K562 (cell line): Measurements from ENCODE around the gene RRH. TPM values are rescaled to one million over a fixed set of nuclear protein-coding genes. Genes with fewer than 3 reads are reported as not detected.
A peak's percentile ranks its signal among the peaks of the same experiment; 100 is the strongest.

Experiments
- ATAC-seq: fragments of 200-7000 bp; cut with Tn5 transposase; 3 replicates; pipeline ENCODE4 v1.9.1; 2020; ENCODE audit warnings: moderate library complexity
- Bru-seq: library from RNA; stranded (reverse); fragments of 400-500 nt; gene quantifications from one replicate; lab custom pipeline; 2021; lab: Mats Ljungman, UMichigan
- BruChase-seq, 2 experiments: library from RNA; stranded (reverse); fragments of 400-500 nt; gene quantifications; one replicate each; lab custom pipeline; 2021; lab: Mats Ljungman, UMichigan
- BruUV-seq: library from RNA; stranded (reverse); fragments of 400-500 nt; replicated peaks from 2 replicates; lab custom pipeline; 2021; lab: Mats Ljungman, UMichigan
- CTCF ChIA-PET: fragments of 300-600 bp; formaldehyde crosslinking; extraction: SDS; loops from one replicate; lab custom pipeline; 2021; ENCODE audit warnings: low intra/inter-chr PET ratio; lab: Yijun Ruan, JAX
- POLR2A ChIA-PET: fragments of 300-600, 350-650 bp; sonication (Branson Sonifier 250); formaldehyde crosslinking; extraction: SDS; loops from one replicate; lab custom pipeline; 2021; ENCODE audit warnings: antibody characterized with exemption, inconsistent platforms; lab: Yijun Ruan, JAX
- DNase-seq, 4 experiments: peaks; one replicate each; pipeline versions ENCODE4 v3.0.0 to v3.0.0-alpha.2; 2011 to 2018; ENCODE audit warnings: low spot score in 3 of 4, mixed read lengths in 3 of 4; ENCODE audit errors: extremely low read depth in 1 of 4
- FAIRE-seq: peaks from 2 replicates; lab custom pipeline; 2011; peaks lifted over from hg19 to GRCh38; lab: Jason Lieb, UNC
- H2AFZ ChIP-seq: 2 replicates; pipeline ENCODE4 v1.6.0; 2011; ENCODE audit warnings: low read depth, low read length, control low read depth, inconsistent platforms
- H3K27ac ChIP-seq: fragments of 200-600 bp; 3 replicates; pipeline ENCODE4 v1.8.0; 2011; ENCODE audit warnings: low read depth, mild to moderate bottlenecking, control low read depth, inconsistent platforms, low read length, moderate library complexity, mixed read lengths; ENCODE audit errors: extremely low read depth
- H3K27me3 ChIP-seq, 2 experiments: fragments of 300-600 bp in 1 of 2; 2 replicates in 1 of 2; 3 replicates in 1 of 2; pipeline versions ENCODE4 v1.6.0 to v1.8.0; 2011; ENCODE audit warnings: inconsistent platforms in 2 of 2, low read length in 2 of 2, mild to moderate bottlenecking in 1 of 2, mixed read lengths in 1 of 2, moderate library complexity in 1 of 2; ENCODE audit not compliant: control insufficient read depth in 2 of 2, insufficient read depth in 2 of 2
- H3K36me3 ChIP-seq: fragments of 300-600 bp; 3 replicates; pipeline ENCODE4 v1.8.0; 2011; ENCODE audit warnings: mild to moderate bottlenecking, low read length, inconsistent platforms; ENCODE audit not compliant: control insufficient read depth, insufficient read depth
- H3K4me1 ChIP-seq, 2 experiments: fragments of 200-600 bp in 1 of 2; replicated peaks in 1 of 2; 2 replicates in 1 of 2; 3 replicates in 1 of 2; pipeline versions ENCODE4 v1.5.1 to v1.8.0; 2011; ENCODE audit warnings: inconsistent platforms in 2 of 2, low read length in 2 of 2, mild to moderate bottlenecking in 1 of 2, mixed read lengths in 1 of 2, moderate library complexity in 1 of 2; ENCODE audit not compliant: control insufficient read depth in 2 of 2, insufficient read depth in 2 of 2
- H3K4me2 ChIP-seq: 2 replicates; pipeline ENCODE4 v1.6.1; 2011; ENCODE audit warnings: low read length, control low read depth, inconsistent platforms, mixed read lengths; ENCODE audit not compliant: insufficient read depth
- H3K4me3 ChIP-seq: fragments of 200-600 bp; sonication (generic), shearing (Covaris generic); 2 replicates; pipeline ENCODE4 v1.5.1; 2016; ENCODE audit warnings: control low read depth, inconsistent platforms
- H3K79me2 ChIP-seq: fragments of 200-600 bp; 3 replicates; pipeline ENCODE4 v1.8.0; 2011; ENCODE audit warnings: low read length, inconsistent platforms; ENCODE audit not compliant: control insufficient read depth, insufficient read depth
- H3K9ac ChIP-seq, 2 experiments: 2 replicates each; pipeline versions ENCODE4 v1.6.0 to v1.6.1; 2011; ENCODE audit warnings: low read depth in 2 of 2, low read length in 2 of 2, control low read depth in 1 of 2, inconsistent platforms in 1 of 2, mild to moderate bottlenecking in 1 of 2, mixed read lengths in 1 of 2; ENCODE audit not compliant: insufficient read depth in 1 of 2
- H3K9me1 ChIP-seq: one replicate; pipeline ENCODE4 v1.6.0; 2011; ENCODE audit warnings: inconsistent platforms, mild to moderate bottlenecking, low read length, moderate library complexity; ENCODE audit not compliant: control insufficient read depth, insufficient read depth
- H3K9me3 ChIP-seq: replicated peaks from 2 replicates; pipeline ENCODE4 v1.5.1; 2011; ENCODE audit warnings: low read depth, low read length, inconsistent platforms; ENCODE audit not compliant: control insufficient read depth, insufficient read depth
- H4K20me1 ChIP-seq: replicated peaks from 2 replicates; pipeline ENCODE4 v1.6.1; 2011; ENCODE audit warnings: low read length, inconsistent platforms, mixed read lengths; ENCODE audit not compliant: control insufficient read depth, insufficient read depth
- FOXA1 ChIP-seq: fragments of 450-650 bp; IDR thresholded peaks from 2 replicates; pipeline ENCODE4 v1.6.1; 2016; ENCODE audit warnings: mild to moderate bottlenecking, borderline replicate concordance
- GTF2A2 ChIP-seq: IDR thresholded peaks from 2 replicates; pipeline ENCODE4 v1.6.1; 2016; ENCODE audit warnings: mild to moderate bottlenecking, missing genetic modification characterization, missing compliant biosample characterization
- MTA3 ChIP-seq: fragments of 450-650 bp; formaldehyde crosslinking; IDR thresholded peaks from 2 replicates; pipeline ENCODE4 v1.6.1; 2017; ENCODE audit warnings: mild to moderate bottlenecking, borderline replicate concordance
- TEAD1 ChIP-seq, 2 experiments: fragments of 450-650 bp in 1 of 2; sonication (generic) in 1 of 2; formaldehyde crosslinking; IDR thresholded peaks; 2 replicates each; pipeline versions ENCODE4 v1.4.0 to v1.8.0; 2020 to 2022; ENCODE audit warnings: mild to moderate bottlenecking in 2 of 2, missing genetic modification reagents in 1 of 2
- TOE1 ChIP-seq, 2 experiments: fragments of 450-650 bp in 1 of 2; sonication (generic) in 1 of 2; formaldehyde crosslinking in 1 of 2; IDR thresholded peaks; 2 replicates each; pipeline versions ENCODE4 v1.7.1 to v1.8.0; 2016 to 2022; ENCODE audit warnings: borderline replicate concordance in 2 of 2, mild to moderate bottlenecking in 2 of 2, antibody characterized with exemption in 1 of 2, inconsistent platforms in 1 of 2, low read depth in 1 of 2, missing genetic modification reagents in 1 of 2, moderate library complexity in 1 of 2
- ZC3H11A ChIP-seq: IDR thresholded peaks from 2 replicates; pipeline ENCODE4 v1.6.1; 2012; ENCODE audit warnings: low read depth, low read length, improper control_type of control experiment
- ZNF253 ChIP-seq: fragments of 250-450 bp; sonication (Bioruptor Pico); conservative IDR thresholded peaks from 2 replicates; pipeline ENCODE4 v1.6.1; 2021; ENCODE audit warnings: mild to moderate bottlenecking
- WGBS: fragments of 100-300 bp; shearing (Covaris generic); methylation state at CpG from one replicate; pipeline ENCODE4 v1.1.6; 2016; ENCODE audit warnings: low coverage, mixed read lengths; ENCODE audit not compliant: insufficient coverage; ENCODE audit errors: missing lambda C conversion rate; 5-methylcytosine and 5-hydroxymethylcytosine counted together
- in situ Hi-C: fragments of 300-500 bp; cut with MboI; formaldehyde crosslinking; loops from 4 replicates; pipeline ENCODE4 v1.15.0; 2018; ENCODE audit warnings: inconsistent platforms, mixed read lengths
- intact Hi-C: fragments of 100-400 bp; cut with micrococcal nuclease; formaldehyde crosslinking; loops from 2 replicates; pipeline ENCODE4 v1.14.2; 2022
- long read RNA-seq, 3 experiments: library from polyadenylated mRNA in 2 of 3; library from RNA in 1 of 3; unstranded in 2 of 3; stranded (forward) in 1 of 3; transcript quantifications; one replicate each; pipeline ENCODE4 v2.0.0, GENCODE V29; 2019 to 2022
- polyA minus RNA-seq, 3 experiments: library from RNA; depleted of rRNA, polyadenylated mRNA; stranded (reverse); fragments of >200 nt; gene quantifications; 2 replicates each; pipeline ENCODE4 v1.2.3, GENCODE V29; 2011
- polyA plus RNA-seq, 8 experiments: library from polyadenylated mRNA; depleted of rRNA in 4 of 8; stranded (reverse) in 5 of 8; unstranded in 3 of 8; fragments of >200 nt; fragmentation: Nextera tagmentation in 2 of 8; fragmentation: Illumina TruSeq in 1 of 8; extraction: Ambion mirVana in 2 of 8; extraction: Trizol in 1 of 8; gene quantifications; 2 replicates each; pipeline versions ENCODE4 v1.2.1 to v1.2.3, GENCODE V29; 2011 to 2014; ENCODE audit warnings: inconsistent platforms in 1 of 8, missing spikeins in 1 of 8
- total RNA-seq, 7 experiments: library from RNA; depleted of rRNA in 6 of 7; stranded (reverse); fragments of >200 nt in 6 of 7; fragmentation: Illumina TruSeq in 2 of 7; extraction: Trizol in 2 of 7; gene quantifications; 2 replicates each; pipeline versions ENCODE4 v1.2.1 to v1.2.3, GENCODE V29; 2011 to 2021; ENCODE audit warnings: low replicate concordance in 1 of 7
- TF ChIP-seq, protein P1 (sequence below): IDR thresholded peaks from 2 replicates; pipeline ENCODE4 v1.6.1; 2011; ENCODE audit not compliant: insufficient read length; ENCODE audit errors: extremely low read depth
- TF ChIP-seq, protein P2 (sequence below): fragments of 250-450 bp; sonication (Bioruptor Pico); IDR thresholded peaks from 2 replicates; pipeline ENCODE4 v1.4.0; 2020; ENCODE audit warnings: mild to moderate bottlenecking, moderate library complexity
- TF ChIP-seq, protein P3 (sequence below): fragments of 250-450 bp; sonication (Bioruptor Pico); IDR thresholded peaks from 2 replicates; pipeline ENCODE4 v1.5.0; 2021

The RRH gene, protein sequence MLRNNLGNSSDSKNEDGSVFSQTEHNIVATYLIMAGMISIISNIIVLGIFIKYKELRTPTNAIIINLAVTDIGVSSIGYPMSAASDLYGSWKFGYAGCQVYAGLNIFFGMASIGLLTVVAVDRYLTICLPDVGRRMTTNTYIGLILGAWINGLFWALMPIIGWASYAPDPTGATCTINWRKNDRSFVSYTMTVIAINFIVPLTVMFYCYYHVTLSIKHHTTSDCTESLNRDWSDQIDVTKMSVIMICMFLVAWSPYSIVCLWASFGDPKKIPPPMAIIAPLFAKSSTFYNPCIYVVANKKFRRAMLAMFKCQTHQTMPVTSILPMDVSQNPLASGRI
- total RNA-seq (2011; cell fraction: chromatin; rRNA removed; ENCODE audit: low replicate concordance), result 0.60 and 0.97 TPM in 2 replicates
- 0.17 TPM in 1 of 2 replicates, not detected in the other for total RNA-seq (2011; cell fraction: nucleolus; rRNA removed)
- 0.81 and 2.2 TPM in 2 replicates for total RNA-seq (2011; cell fraction: nucleoplasm; rRNA removed)
- not detected in 2 replicates for total RNA-seq (2014; rRNA removed)
- total RNA-seq (2014; rRNA removed; fragmentation: Illumina TruSeq; extraction: Trizol), result 0.16 TPM in 1 of 2 replicates, not detected in the other
- total RNA-seq (2015; rRNA removed; fragmentation: Illumina TruSeq; extraction: Trizol), result 0.18 TPM in 1 of 2 replicates, not detected in the other
- total RNA-seq (2021), result not detected in 2 replicates
- polyA plus RNA-seq (2011; rRNA removed), result 0.28 and 0.31 TPM in 2 replicates
- 0.04 and 0.15 TPM in 2 replicates for polyA plus RNA-seq (2011; cell fraction: cytosol; rRNA removed)
- polyA plus RNA-seq (2011; cell fraction: nucleus; rRNA removed), result 0.48 and 0.86 TPM in 2 replicates
- polyA plus RNA-seq (2012), result not detected in 2 replicates
- 0.14 and 0.18 TPM in 2 replicates for polyA plus RNA-seq (2014; fragmentation: Illumina TruSeq; extraction: Trizol)
- under 1 TPM; 0.04 to 0.07 TPM for polyA plus RNA-seq (2014; fragmentation: Nextera tagmentation; extraction: Ambion mirVana)
- 0.05 and 0.07 TPM in 2 replicates for polyA plus RNA-seq (2014; rRNA removed)
- 0.51 TPM in 1 of 2 replicates, not detected in the other for polyA minus RNA-seq (2011; rRNA and poly(A)+ RNA removed)
- not detected in 2 replicates for polyA minus RNA-seq (2011; cell fraction: cytosol; rRNA and poly(A)+ RNA removed)
- 0.67 TPM in 1 of 2 replicates, not detected in the other for polyA minus RNA-seq (2011; cell fraction: nucleus; rRNA and poly(A)+ RNA removed)
- percentile 66 among the genes with signal in this experiment for Bru-seq, nascent RNA
- BruChase-seq, experiment 1, labeled RNA remaining after a 2-hour chase, result percentile 82 among the genes with signal in this experiment
- percentile 84 among the genes with signal in this experiment for BruChase-seq, experiment 2, labeled RNA remaining after a 6-hour chase
- long read RNA-seq, experiment 1, result 0 reads
- long read RNA-seq, experiment 2, partial matches to known transcripts, result 0 of 1 reads
- long read RNA-seq, experiment 2, other reads (novel, unspliced or antisense), result 1 of 1 reads
- long read RNA-seq, experiment 3, result 0 reads

DNA sequence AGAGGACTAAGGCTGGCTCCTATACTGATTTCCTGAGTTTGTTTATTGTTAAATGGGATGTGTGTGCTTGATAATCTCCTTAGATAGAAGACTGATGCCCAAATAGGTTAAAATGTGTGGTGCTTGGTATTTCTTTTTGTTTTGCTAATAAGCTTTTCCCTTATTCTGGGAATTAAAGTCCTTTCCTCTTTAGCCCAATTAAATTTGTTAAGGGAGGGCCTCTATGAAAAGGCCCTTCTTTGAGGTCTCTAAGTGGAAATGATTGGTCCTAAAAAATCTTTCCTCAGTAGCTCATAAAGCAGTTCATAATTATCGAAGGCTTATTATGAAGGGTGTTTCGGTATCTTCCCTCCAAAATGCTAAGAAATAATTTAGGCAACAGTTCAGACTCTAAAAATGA, at the start of gene RRH:
Gene RRH, plus strand, starts transcription at position 301 of the 400 bp plus-strand sequence. Its CDS starts 56 bp downstream, at position 357.
- in situ Hi-C loops, result no loop called here
- 94% methylated on average over 2 of the region's 2 CpGs for WGBS
- intact Hi-C loops, result loop anchor here (2.0 to 5.0 kb wide), 2 partner anchors 150 to 405 kb away; no protein-coding TSS in a partner anchor
- Histone ChIP-seq H3K4me2 (no peak within 1 kb of the TSS), H3K9me1 (no peaks in the 10 kb centered on the region), H3K4me1 (no peaks in the 10 kb centered on the region), H3K79me2 (no peaks in the 10 kb centered on the region), H3K27me3 (no peaks in the 10 kb centered on the region), H2AFZ (no peak within 1 kb of the TSS), H3K27ac (no peak within 1 kb of the TSS), H3K4me3 (no peak within 1 kb of the TSS), H3K36me3 (peaks cover 35% of the 10 kb centered on the region), H3K9me3 (no peaks in the 10 kb centered on the region), H4K20me1 (no peaks in the 10 kb centered on the region), H3K9ac (no peak within 1 kb of the TSS)
- DNase-seq (no peak), ATAC-seq (no peak), FAIRE-seq (no peak)
- POLR2A ChIA-PET, result interaction anchor here (1.7 kb wide), 1 partner anchor 21 kb away, joined by 4 read pairs; the partner anchor contains the start of gene LRIT3
- CTCF ChIA-PET, result interaction anchor here (2.4 kb wide), 1 partner anchor 406 kb away, joined by 7 read pairs; no protein-coding TSS in a partner anchor
- BruUV-seq, result no TSS peak
- no peak for TF ChIP-seq MTA3
- no peak for TF ChIP-seq TEAD1 (CRISPR knock-in tag; IDR thresholded peaks at IDR 0.05)
- TF ChIP-seq FOXA1, result no peak
- no peak for TF ChIP-seq TOE1 (IDR thresholded peaks at IDR 0.05; ENCODE audit: borderline replicate concordance)
- TF ChIP-seq TOE1 (CRISPR knock-in tag; IDR thresholded peaks at IDR 0.05; ENCODE audit: borderline replicate concordance, low read depth), result no peak
- TF ChIP-seq ZNF253 (CRISPR knock-in tag), result no peak
- TF ChIP-seq, protein P1, sequence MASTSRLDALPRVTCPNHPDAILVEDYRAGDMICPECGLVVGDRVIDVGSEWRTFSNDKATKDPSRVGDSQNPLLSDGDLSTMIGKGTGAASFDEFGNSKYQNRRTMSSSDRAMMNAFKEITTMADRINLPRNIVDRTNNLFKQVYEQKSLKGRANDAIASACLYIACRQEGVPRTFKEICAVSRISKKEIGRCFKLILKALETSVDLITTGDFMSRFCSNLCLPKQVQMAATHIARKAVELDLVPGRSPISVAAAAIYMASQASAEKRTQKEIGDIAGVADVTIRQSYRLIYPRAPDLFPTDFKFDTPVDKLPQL, result no peak
- TF ChIP-seq GTF2A2 (tag), result no peak
- TF ChIP-seq ZC3H11A, result no peak
- TF ChIP-seq, protein P2, sequence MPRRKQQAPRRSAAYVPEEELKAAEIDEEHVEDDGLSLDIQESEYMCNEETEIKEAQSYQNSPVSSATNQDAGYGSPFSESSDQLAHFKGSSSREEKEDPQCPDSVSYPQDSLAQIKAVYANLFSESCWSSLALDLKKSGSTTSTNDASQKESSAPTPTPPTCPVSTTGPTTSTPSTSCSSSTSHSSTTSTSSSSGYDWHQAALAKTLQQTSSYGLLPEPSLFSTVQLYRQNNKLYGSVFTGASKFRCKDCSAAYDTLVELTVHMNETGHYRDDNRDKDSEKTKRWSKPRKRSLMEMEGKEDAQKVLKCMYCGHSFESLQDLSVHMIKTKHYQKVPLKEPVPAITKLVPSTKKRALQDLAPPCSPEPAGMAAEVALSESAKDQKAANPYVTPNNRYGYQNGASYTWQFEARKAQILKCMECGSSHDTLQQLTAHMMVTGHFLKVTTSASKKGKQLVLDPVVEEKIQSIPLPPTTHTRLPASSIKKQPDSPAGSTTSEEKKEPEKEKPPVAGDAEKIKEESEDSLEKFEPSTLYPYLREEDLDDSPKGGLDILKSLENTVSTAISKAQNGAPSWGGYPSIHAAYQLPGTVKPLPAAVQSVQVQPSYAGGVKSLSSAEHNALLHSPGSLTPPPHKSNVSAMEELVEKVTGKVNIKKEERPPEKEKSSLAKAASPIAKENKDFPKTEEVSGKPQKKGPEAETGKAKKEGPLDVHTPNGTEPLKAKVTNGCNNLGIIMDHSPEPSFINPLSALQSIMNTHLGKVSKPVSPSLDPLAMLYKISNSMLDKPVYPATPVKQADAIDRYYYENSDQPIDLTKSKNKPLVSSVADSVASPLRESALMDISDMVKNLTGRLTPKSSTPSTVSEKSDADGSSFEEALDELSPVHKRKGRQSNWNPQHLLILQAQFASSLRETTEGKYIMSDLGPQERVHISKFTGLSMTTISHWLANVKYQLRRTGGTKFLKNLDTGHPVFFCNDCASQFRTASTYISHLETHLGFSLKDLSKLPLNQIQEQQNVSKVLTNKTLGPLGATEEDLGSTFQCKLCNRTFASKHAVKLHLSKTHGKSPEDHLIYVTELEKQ (CRISPR knock-in tag), result no peak
- TF ChIP-seq, protein P3, sequence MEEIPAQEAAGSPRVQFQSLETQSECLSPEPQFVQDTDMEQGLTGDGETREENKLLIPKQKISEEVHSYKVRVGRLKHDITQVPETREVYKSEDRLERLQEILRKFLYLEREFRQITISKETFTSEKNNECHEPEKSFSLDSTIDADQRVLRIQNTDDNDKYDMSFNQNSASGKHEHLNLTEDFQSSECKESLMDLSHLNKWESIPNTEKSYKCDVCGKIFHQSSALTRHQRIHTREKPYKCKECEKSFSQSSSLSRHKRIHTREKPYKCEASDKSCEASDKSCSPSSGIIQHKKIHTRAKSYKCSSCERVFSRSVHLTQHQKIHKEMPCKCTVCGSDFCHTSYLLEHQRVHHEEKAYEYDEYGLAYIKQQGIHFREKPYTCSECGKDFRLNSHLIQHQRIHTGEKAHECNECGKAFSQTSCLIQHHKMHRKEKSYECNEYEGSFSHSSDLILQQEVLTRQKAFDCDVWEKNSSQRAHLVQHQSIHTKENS (CRISPR knock-in tag), result no peak
